ENCODE results near the gene ZFP69. TPM values are rescaled to one million over a fixed set of nuclear protein-coding genes. Genes with fewer than 3 reads are reported as not detected.
A peak's percentile ranks its signal among the peaks of the same experiment; 100 is the strongest.

The ZFP69 gene
- total RNA-seq, 1 donor from 2014 or later, result 2.1 TPM

DNA sequence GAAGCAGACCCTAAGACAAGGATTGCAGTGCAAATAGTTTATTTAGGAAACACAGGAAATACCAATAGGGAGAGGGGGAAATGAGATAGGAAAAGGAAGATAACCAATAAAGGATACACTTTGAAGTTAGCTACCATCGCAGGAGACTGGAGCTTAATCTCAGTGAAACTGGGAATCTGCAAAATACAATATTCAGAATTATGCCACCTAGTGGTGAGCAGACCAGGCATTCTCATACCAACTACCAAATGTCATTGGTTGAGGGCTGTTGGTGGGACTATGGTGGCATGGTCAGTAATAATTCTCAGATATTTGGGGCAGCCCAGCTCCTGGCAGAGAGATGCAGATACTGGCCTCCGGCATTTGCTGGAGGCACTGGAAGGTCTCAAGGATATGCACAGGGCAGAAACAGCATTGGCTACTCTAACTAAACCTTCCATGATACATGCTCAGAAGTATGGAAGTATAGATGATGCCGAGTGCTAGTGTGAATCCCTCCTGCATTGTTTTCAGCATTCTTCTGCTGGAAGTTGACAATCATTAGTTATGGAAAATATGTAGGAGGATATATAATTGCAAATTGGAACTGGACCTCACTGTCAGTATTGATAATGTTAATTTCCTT lies 38.6 kb upstream of the ZFP69 start:
- Histone ChIP-seq H3K36me3 (ENCODE audit: control insufficient read depth, insufficient read depth, low read length) (no peaks in the 10 kb centered on the region), H3K4me3 (ENCODE audit: low read depth, low read length) (no peak overlapping the region), H3K27me3 (ENCODE audit: control insufficient read depth, insufficient read depth, low read length) (no peaks in the 10 kb centered on the region)
- DNase-seq (ENCODE audit: low read depth), result peak; percentile 30
- TF ChIP-seq, protein P1, sequence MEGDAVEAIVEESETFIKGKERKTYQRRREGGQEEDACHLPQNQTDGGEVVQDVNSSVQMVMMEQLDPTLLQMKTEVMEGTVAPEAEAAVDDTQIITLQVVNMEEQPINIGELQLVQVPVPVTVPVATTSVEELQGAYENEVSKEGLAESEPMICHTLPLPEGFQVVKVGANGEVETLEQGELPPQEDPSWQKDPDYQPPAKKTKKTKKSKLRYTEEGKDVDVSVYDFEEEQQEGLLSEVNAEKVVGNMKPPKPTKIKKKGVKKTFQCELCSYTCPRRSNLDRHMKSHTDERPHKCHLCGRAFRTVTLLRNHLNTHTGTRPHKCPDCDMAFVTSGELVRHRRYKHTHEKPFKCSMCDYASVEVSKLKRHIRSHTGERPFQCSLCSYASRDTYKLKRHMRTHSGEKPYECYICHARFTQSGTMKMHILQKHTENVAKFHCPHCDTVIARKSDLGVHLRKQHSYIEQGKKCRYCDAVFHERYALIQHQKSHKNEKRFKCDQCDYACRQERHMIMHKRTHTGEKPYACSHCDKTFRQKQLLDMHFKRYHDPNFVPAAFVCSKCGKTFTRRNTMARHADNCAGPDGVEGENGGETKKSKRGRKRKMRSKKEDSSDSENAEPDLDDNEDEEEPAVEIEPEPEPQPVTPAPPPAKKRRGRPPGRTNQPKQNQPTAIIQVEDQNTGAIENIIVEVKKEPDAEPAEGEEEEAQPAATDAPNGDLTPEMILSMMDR (IDR thresholded peaks at IDR 0.05; ENCODE audit: insufficient read depth, low read length, severe bottlenecking), result peak; percentile 58
- no peak for FAIRE-seq

DNA sequence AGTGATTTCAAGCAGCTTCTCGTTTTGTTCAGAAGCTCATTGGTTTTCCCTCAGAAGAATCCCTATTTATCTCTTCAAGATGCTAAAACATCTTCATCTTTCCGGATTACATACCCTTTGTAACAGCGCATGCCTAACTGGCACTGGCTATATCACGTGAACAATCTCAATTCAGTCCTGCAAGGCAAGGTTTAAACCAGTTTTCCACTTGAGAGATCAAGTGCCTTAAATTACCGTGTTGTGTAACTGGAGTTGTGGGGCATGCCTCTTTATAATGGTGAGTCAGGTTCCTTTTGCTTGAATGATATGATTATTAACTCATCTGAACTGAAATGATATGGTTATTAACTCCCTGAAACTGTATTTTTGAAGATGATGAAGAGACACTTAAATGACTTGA lies 37.8 kb upstream of the ZFP69 start:
- no peaks in the 10 kb centered on the region for H3K36me3 ChIP-seq (ENCODE audit: control insufficient read depth, insufficient read depth, low read length)
- no peak overlapping the region for H3K4me3 ChIP-seq (ENCODE audit: low read depth, low read length)
- FAIRE-seq (no peak), DNase-seq (ENCODE audit: low read depth) (peak; percentile 35)
- no peaks in the 10 kb centered on the region for H3K27me3 ChIP-seq (ENCODE audit: control insufficient read depth, insufficient read depth, low read length)
- TF ChIP-seq, protein P1 (IDR thresholded peaks at IDR 0.05; ENCODE audit: insufficient read depth, low read length, severe bottlenecking), result no peak

DNA sequence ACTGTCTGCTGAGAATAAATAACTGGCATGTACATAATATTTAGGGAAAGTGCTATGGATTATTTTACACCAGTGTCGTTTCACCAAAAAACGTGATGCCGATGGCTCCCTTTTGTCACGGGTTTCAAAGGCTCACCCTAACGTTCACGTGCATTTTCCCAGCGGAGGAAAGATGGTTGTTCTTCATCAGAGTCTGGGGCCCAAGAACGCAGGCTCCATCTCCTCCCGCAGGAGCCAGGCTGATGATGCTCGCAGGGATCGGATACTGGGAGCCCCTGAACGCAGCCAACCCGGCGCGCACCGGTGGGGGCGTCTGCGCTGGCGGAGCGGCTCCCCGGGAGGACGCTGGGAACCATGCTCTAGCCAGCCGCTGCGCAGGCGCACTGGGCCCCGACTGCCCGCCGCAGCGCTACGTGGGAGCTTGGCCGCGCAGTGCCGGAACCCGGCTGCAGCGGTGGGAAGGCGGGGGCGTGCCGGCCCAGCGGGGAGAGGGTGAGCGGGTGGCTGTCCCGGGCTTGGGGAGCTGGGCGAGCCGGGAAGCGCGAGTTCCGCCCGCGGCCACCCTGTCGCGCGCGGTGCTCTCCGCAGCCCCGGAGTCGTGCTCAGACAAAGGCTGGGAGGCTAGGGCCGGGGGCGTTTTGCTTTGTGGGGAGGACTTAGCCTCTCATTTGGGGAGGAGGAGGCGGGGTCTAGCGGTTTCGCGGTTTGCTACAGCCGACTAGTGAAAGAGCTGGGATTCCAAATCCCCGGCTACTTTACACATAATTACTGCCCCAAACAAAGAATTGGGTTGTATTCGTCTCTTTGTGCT lies 27.2 kb upstream of the ZFP69 start, which contains the start of gene ZFP69B:
ZFP69B (plus strand) TSS at position 793 of the 811 bp plus-strand sequence. CDS start 486 bp downstream, outside the sequence.
- TF ChIP-seq, protein P1 (IDR thresholded peaks at IDR 0.05; ENCODE audit: insufficient read depth, low read length, severe bottlenecking), result peak; percentile 4
- H3K4me3 ChIP-seq (ENCODE audit: low read depth, low read length), result peak within 1 kb of the TSS; percentile 62
- no peaks in the 10 kb centered on the region for H3K36me3 ChIP-seq (ENCODE audit: control insufficient read depth, insufficient read depth, low read length)
- DNase-seq (ENCODE audit: low read depth) (peak; percentile 73), FAIRE-seq (no peak)
- H3K27me3 ChIP-seq (ENCODE audit: control insufficient read depth, insufficient read depth, low read length), result no peaks in the 10 kb centered on the region

DNA sequence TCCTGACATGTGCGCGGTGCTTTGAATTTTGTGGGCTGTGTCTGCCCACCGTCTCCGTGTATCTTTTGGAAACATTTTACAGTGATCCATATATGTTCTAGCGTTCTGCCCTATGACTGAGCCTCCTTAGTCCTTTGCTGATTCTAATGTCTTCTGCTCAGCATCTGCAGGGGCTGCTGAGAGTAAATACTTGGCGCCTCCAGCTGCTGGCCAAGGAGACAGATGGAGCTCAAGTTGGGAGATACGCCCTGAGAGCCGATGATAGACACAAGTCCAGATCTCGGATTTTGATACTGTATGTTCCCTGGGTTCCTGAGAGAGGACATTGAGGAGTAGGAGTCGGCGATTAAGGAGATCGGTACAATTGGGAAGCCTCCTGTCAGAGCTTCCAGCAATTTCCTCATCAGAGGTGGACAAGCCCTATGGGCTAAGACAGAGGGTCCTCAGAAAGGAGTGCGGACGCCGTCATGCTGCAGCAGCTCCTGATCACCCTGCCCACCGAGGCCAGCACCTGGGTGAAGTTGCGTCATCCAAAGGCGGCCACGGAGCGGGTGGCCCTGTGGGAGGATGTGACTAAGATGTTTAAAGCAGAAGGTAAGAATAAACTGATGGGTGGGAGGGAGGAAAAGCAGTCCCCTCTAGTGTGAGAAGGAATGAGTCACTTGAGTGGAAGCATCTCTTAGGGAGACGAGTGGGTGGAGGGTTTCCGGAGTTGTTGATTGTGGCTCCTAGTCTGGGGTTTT lies 26.4 kb upstream of the ZFP69 start:
- Histone ChIP-seq H3K27me3 (ENCODE audit: control insufficient read depth, insufficient read depth, low read length) (no peaks in the 10 kb centered on the region), H3K36me3 (ENCODE audit: control insufficient read depth, insufficient read depth, low read length) (no peaks in the 10 kb centered on the region), H3K4me3 (ENCODE audit: low read depth, low read length) (peak overlapping the region; percentile 62)
- FAIRE-seq (no peak), DNase-seq (ENCODE audit: low read depth) (peak; percentile 68)
- TF ChIP-seq, protein P1 (IDR thresholded peaks at IDR 0.05; ENCODE audit: insufficient read depth, low read length, severe bottlenecking), result no peak

DNA sequence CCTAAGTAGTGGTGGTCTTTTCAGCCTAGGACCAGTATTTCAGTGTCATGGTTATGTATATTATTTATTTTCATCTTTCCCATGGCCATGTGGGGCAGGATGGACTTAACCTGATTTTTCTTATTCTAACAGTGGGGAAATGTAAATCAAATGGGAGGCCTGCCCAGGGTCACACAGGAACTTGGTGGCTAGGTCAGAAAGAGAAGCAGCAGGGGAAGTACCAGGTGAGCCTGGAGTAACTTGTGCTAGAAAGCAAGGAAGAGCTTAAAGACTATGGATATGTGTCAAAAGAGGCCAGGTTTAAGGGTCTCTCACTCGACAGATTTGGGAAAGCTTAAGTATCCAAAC lies 25.9 kb upstream of the ZFP69 start:
- DNase-seq (ENCODE audit: low read depth) (peak; percentile 2), FAIRE-seq (no peak)
- no peaks in the 10 kb centered on the region for H3K27me3 ChIP-seq (ENCODE audit: control insufficient read depth, insufficient read depth, low read length)
- TF ChIP-seq, protein P1 (IDR thresholded peaks at IDR 0.05; ENCODE audit: insufficient read depth, low read length, severe bottlenecking), result no peak
- H3K36me3 ChIP-seq (ENCODE audit: control insufficient read depth, insufficient read depth, low read length), result no peaks in the 10 kb centered on the region
- H3K4me3 ChIP-seq (ENCODE audit: low read depth, low read length), result peak overlapping the region; percentile 62
